Measurements from ENCODE around the gene KRTAP17-1.

DNA sequence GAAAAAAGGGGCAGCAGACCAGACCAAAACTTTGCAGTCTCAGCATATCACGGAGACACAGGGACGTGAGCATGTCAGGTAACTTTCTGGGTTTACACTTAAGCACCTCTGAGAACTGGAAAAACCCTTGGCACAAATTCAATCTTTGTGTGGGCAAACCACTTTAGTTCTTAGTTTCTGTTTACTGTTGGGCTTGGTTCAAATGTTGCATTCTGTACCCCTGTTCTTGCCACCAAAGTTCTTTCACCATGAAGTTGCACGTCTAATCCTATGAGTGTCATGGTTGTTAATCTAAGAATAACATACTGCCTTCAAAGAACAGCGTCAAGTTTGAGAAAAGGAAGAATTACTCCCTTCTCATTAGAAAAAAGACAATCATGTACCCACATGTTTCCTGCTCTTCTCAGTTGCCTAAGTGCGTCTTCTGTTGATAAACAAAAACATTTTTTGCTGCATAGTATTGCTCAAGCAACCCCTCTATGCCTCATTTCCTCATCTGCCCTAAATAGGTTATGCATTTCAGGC, 23.5 kb upstream of the KRTAP17-1 start:
- TF ChIP-seq, protein P1, sequence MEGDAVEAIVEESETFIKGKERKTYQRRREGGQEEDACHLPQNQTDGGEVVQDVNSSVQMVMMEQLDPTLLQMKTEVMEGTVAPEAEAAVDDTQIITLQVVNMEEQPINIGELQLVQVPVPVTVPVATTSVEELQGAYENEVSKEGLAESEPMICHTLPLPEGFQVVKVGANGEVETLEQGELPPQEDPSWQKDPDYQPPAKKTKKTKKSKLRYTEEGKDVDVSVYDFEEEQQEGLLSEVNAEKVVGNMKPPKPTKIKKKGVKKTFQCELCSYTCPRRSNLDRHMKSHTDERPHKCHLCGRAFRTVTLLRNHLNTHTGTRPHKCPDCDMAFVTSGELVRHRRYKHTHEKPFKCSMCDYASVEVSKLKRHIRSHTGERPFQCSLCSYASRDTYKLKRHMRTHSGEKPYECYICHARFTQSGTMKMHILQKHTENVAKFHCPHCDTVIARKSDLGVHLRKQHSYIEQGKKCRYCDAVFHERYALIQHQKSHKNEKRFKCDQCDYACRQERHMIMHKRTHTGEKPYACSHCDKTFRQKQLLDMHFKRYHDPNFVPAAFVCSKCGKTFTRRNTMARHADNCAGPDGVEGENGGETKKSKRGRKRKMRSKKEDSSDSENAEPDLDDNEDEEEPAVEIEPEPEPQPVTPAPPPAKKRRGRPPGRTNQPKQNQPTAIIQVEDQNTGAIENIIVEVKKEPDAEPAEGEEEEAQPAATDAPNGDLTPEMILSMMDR (IDR thresholded peaks at IDR 0.05) = no peak
- no peak for TF ChIP-seq EP300 (IDR thresholded peaks at IDR 0.05)

Data from tibial nerve (tissue), 4 donors.